Measurements from ENCODE around the gene ZMAT5.

DNA sequence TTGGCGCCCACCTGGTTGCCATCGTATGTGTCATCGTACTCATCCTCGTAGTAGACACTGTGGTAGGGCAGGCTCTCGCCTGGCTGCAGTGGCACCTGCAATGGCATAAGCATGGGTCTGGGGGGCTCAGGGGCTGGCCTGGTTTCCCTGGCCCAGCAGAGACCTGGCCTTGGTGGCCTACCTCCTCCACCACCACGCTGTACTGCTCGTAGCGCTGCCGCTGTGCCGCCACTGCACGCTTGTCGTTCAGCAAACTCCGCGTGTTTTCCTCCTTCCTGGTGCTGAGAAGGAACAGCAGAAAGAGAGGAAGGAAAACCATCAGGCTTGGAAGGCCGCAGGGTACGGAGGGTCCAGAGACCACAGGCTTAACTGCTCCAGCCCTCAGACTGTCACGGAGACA lies 26.6 kb upstream of the ZMAT5 start:
- TF ChIP-seq, protein P1, sequence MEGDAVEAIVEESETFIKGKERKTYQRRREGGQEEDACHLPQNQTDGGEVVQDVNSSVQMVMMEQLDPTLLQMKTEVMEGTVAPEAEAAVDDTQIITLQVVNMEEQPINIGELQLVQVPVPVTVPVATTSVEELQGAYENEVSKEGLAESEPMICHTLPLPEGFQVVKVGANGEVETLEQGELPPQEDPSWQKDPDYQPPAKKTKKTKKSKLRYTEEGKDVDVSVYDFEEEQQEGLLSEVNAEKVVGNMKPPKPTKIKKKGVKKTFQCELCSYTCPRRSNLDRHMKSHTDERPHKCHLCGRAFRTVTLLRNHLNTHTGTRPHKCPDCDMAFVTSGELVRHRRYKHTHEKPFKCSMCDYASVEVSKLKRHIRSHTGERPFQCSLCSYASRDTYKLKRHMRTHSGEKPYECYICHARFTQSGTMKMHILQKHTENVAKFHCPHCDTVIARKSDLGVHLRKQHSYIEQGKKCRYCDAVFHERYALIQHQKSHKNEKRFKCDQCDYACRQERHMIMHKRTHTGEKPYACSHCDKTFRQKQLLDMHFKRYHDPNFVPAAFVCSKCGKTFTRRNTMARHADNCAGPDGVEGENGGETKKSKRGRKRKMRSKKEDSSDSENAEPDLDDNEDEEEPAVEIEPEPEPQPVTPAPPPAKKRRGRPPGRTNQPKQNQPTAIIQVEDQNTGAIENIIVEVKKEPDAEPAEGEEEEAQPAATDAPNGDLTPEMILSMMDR (IDR thresholded peaks at IDR 0.05): no peak
- no peak for TF ChIP-seq POLR2A (IDR thresholded peaks at IDR 0.05)
